Suppressor macrophage treated with lipopolysaccharide for 4 hours (primary cell): ENCODE measurements around the gene PLTP.

Experiments used
- DNase-seq: peaks from one replicate; pipeline ENCODE4 v3.0.0-alpha.2; 2020

PLTP gene

GRCh38 chr20:45867819-45868176 is 44.2 kb downstream of the PLTP start:
- no peak for DNase-seq

DNA sequence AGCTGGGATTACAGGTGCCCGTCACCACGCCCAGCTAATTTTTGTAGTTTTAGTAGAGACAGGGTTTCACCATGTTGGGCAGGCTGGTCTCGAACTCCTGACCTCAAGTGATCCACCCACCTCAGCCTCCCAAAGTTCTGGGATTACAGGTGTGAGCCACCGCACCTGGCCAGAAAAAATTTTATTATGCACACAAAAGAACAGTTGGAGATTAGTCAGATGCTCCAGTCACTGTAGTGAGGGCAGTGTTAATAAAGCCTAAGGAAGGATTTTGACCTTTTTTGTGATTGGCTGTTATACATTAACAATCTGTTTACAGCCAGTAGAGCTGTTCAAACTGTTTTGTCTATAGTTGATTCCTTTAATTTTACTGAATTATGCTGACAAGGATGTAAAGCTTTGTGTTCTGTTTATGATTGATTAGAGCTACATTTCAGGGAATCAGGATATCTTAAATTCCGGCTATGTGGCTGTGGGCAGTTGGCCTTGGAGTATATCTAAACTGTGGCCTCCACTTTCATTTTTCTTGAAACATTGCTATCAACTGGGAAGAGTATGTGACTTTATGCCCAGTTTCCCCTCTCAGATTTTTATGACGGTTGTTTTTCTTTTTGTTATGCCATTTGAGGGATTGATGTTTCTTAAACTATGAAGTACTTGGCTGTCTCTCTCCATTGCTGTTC is 44.7 kb downstream of the PLTP start:
- DNase-seq: no peak

GRCh38 chr20:45866454-45866853 is 45.5 kb downstream of the PLTP start:
- no peak for DNase-seq

DNA sequence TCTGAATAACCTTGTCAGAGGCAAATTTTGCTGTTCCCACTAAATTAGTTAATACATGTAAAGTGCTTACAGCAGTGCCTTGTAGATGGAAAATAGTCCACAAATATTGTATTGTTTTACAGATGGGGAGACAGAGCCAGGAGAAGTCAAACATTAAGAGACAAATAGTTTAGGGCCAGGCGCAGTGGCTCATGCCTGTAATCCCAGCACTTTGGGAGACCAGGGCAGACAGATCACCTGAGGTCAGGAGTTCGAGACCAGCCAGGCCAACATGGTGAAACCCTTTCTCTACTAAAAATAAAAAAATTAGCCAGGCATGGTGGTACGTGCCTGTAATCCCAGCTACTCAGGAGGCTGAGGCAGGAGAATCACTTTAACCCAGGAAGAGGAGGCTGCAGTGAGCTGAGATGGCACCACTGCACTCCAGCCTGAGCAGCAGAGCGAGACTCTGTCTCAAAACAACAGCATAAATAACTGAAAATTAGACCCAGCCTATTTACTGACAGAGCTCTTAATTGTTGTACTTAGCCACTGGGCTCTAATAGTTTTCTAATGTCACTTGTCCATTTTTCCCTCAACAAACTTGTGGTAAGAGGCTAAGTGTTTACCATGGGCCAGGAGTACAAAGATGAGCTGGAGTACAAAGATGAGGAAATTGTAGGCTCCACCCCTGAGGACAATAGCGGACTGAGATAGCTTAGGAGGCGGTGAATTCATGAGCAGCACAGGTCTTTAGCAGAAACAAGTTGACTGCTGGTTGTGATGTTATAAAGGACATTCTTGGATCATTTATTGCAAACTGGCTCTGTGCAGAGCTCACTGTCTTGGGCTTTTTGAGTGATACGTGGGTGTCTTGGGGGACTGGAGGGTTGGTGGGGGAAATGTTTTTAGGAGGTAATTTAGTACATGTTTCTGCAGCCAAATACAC is 48.1 kb downstream of the PLTP start:
- no peak for DNase-seq

DNA sequence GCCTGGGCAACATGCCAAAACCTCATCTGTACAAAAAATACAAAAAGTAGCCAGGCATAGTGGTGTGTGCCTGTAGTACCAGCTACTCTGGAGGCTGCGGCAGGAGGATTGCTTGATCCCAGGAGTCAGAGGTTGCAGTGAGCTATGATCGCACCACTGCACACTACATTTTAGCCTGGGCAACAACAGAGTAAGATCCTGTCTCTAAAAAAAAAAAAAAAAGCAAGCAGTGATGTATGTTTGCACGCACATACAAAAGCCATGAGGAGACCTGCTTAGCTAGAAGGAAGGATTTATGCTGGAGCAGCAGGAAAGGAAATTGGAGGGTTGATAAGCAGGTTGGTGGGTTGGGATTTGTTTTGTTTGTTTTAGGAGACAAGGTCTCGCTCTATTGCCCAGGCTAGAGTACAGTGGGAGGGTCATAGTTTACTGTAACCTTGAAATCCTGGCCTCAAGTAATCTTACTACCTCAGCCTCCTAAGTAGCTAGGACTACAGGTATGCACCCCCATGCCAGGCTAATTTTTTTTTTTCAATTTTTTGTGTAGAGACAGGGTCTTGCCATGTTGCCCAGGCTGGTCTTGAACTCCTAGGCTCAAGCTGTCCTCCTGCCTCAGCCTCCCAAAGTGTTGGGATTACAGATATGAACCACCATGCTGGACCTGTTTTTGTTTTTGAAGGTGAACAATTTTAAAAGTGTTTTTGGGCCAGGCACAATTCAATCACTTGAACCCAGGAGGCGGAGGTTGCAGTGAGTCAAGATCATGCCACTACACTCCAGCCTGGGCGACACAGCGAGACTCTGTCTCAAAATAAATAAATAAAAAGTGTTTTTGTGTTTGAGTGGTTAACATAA is 50.5 kb downstream of the PLTP start:
- no peak for DNase-seq

DNA sequence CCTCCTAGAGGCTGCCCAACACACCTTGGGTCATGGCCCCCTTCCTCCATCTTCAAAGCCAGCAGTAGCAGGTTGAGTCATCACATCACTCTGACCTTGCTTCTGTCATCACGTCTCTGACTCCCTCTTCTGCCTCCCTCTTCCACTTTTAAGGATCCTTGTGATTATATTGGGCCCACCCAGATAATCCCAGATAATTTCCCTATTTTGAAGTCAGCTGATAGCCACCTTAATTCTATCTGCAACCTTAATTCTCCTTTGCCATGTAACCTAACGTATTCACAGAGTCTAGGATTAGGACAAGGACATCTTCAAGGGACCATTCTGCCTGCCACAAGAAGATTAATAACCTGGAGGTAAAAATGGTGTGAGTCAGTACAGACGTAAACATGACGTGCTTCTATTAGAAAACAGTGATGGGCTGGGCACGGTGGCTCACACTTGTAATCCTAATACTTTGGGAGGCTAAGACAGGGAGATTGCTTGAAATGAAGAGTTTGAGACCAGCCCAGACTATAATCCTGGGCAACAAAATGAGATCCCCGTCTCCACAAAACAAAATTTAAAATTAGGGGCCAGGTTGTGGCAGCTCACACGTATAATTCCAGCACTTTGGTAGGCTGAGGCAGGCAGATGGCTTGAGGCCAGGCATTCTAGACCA is 51.3 kb downstream of the PLTP start:
- DNase-seq: no peak

- no peak for DNase-seq
These were observed 52.0 kb downstream of the PLTP start for GRCh38 chr20:45859916-45860315.

GRCh38 chr20:45857882-45858216 is 54.1 kb downstream of the PLTP start:
- DNase-seq: no peak

GRCh38 chr20:45857114-45857881 is 54.7 kb downstream of the PLTP start, which contains the start of the genes ACOT8 and ZSWIM3:
ACOT8 (minus strand) TSS chr20:45857392; CDS start chr20:45857315, 77 bp downstream.
ZSWIM3 (plus strand) TSS chr20:45857614; CDS start chr20:45857826, 212 bp downstream.
- peak; percentile 100 for DNase-seq

DNA sequence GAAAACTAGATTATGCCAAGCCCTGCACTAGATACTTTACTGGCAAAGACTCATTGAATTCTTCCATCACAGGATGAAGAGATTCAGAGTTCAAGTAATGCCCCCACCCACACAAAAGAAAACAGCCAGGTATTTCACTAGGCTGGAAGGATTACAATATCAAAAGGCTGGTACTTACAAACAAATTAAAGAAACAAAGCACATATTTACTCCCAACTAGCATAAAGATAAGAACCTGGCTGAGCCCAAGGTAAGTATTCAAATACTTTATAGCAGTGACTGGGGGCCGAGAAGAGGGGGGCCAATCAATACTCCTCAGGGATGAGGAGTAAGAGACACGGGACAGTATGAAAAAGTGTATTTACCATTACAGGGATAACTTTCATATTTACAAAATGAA is 58.5 kb downstream of the PLTP start:
- no peak for DNase-seq

GRCh38 chr20:45852326-45852725 is 59.6 kb downstream of the PLTP start:
- DNase-seq: no peak

DNA sequence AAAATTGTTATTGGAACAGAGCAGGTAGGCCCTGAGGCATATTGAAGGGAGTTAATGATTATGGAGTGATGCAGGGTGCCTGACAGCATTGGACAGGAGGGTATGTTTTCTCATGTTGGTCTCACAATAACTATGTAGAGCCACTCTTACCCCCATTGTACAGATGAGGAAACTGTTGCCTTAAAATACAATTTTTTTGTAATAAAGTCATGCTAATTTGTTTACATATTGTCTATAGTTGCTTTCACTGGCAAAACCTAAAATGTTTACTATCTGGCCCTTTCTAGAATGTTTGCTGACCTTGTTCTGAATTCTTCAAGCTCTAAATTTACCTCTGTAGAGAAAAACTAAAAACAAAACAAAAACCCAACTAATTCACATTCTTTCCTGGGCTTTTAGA is 60.5 kb downstream of the PLTP start:
- DNase-seq: no peak

GRCh38 chr20:45850926-45851325 is 61.0 kb downstream of the PLTP start:
- DNase-seq: no peak

DNA sequence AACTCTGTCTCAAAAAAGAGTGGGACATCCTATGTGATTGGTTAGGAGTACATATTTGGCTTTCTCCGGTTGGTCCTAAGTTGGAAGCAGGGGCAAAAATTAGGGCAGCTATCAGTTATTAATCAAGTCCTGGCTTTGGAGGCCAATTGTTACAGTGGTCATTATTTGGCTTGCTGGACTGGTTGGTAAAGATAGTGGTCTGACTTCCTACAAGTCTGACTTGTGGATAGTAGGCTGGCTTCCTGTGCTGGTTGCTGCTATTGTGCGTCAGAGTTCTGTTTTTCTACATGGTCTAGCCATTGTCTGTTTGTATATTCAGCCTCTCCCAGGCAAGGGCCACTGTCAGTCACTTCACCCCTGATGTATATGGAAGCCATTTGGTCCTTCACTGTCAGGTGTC is 61.7 kb downstream of the PLTP start:
- no peak for DNase-seq

DNA sequence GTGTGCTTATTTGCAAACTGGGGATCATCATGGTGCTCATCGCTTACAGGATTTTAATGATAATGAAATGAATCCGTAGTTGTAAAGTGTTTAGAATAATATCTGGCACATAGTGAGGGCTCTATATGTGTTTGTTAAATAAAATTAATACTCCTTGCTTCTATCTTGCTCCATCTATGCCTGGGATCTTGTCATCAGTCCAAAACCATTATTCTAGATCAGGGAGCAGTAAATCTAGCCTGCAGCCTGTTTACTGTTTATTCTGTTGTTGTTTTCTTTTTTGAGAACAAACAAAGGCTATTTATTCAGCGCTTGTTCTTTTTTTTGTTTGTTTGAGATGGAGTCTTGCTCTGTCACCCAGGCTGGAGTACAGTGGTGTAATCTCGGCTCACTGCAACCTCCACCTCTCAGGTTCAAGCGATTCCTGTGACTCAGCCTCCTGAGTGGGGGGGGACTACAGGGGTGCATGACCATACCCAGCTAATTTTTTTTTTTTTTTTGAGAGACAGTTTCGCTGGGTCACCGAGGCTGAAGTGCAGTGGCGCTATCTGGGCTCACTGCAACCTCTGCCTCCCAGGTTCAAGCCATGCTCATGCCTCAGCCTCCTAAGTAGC is 62.9 kb downstream of the PLTP start:
- no peak for DNase-seq
